GM12891 (cell line): ENCODE measurements around the gene DNPH1.

Experiments
- DNase-seq: peaks from one replicate; pipeline ENCODE4 v3.0.0; 2011; ENCODE audit warnings: low spot score; ENCODE audit not compliant: insufficient read length
- FAIRE-seq: peaks from 2 replicates; lab custom pipeline; 2011; peaks lifted over from hg19 to GRCh38; lab: Jason Lieb, UNC
- PAX5 ChIP-seq: IDR thresholded peaks from 2 replicates; pipeline ENCODE4 v1.6.1; 2011; ENCODE audit warnings: low read length, moderate library complexity, mild to moderate bottlenecking; ENCODE audit not compliant: insufficient read depth, severe bottlenecking
- POLR2A ChIP-seq: IDR thresholded peaks from 2 replicates; pipeline ENCODE4 v1.6.1; 2011; ENCODE audit warnings: low read depth, low read length, control low read depth
- POLR2AphosphoS5 ChIP-seq: IDR thresholded peaks from 2 replicates; pipeline ENCODE4 v1.6.1; 2011; ENCODE audit warnings: low read depth, low read length, control low read depth
- POU2F2 ChIP-seq: IDR thresholded peaks from 2 replicates; pipeline ENCODE4 v1.6.1; 2011; ENCODE audit warnings: low read depth, mild to moderate bottlenecking, control low read depth, low read length, moderate library complexity
- SPI1 ChIP-seq: IDR thresholded peaks from 2 replicates; pipeline ENCODE4 v1.6.1; 2011; ENCODE audit warnings: low read depth, low read length, control low read depth
- TAF1 ChIP-seq: IDR thresholded peaks from 2 replicates; pipeline ENCODE4 v1.6.1; 2011; ENCODE audit warnings: low read depth, low read length, control low read depth

The DNPH1 gene

DNA sequence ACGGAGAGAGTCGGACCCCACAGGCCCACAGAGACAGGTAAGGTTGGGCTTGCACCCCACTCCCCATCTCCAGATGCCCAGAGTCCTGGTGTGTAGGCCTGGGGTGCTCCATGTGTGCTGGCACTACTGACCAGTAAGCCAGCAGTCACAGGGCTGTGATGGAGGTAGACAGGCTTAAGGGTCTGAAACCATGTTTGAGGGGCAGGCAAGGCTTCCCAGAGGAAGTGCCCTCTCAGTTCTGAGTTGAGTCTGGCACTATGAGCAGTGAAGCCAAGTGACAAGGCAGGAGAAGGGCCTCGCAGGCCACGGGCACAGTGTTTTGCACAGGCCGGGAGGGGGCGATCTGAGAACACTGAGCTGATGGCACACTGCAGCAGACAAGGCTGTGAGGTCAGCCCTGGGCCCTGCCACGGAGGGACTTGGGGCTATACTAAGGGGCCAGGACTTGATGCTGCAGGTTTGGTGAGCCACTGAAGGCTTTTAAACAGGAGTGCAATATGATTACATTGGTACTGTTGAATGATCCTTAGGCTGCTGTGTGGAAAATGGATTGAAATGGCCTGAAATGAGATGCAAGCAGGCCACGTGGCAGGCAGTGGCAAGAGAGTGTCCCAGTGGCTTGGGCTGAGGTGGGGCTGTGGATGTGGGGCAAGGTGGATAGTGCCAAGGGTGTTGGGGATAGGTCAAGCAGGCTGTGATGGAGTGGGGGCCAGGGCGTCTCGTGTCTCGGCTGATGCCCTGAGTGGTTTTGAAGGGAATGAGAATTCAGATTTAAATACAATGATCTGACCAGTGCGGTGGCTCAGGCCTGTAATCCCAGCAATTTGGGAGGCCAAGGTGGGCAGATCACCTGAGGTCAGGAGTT, 34.3 kb upstream of the DNPH1 start:
- FAIRE-seq (peak; percentile 98), DNase-seq (peak; percentile 93)
- no peak for TF ChIP-seq SPI1
- TF ChIP-seq TAF1, result no peak
- no peak for TF ChIP-seq POU2F2
- no peak for TF ChIP-seq POLR2A
- TF ChIP-seq POLR2AphosphoS5, result no peak
- TF ChIP-seq PAX5, result no peak

DNA sequence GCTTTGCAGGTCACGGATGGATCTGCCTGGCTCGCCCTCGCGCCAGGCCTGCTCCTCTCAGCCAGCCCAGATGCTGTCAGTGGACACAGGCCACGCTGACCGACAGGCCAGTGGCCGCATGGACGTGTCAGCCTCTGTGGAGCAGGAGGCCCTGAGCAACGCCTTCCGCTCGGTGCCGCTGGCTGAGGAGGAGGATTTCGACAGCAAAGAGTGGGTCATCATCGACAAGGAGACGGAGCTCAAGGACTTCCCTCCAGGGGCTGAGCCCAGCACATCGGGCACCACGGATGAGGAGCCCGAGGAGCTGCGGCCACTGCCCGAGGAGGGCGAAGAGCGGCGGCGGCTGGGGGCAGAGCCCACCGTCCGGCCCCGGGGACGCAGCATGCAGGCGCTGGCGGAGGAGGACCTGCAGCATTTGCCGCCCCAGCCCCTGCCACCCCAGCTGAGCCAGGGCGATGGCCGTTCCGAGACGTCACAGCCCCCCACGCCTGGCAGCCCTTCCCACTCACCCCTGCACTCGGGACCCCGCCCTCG, 33.6 kb upstream of the DNPH1 start:
- FAIRE-seq (no peak), DNase-seq (no peak)
- TF ChIP-seq SPI1, result no peak

DNA sequence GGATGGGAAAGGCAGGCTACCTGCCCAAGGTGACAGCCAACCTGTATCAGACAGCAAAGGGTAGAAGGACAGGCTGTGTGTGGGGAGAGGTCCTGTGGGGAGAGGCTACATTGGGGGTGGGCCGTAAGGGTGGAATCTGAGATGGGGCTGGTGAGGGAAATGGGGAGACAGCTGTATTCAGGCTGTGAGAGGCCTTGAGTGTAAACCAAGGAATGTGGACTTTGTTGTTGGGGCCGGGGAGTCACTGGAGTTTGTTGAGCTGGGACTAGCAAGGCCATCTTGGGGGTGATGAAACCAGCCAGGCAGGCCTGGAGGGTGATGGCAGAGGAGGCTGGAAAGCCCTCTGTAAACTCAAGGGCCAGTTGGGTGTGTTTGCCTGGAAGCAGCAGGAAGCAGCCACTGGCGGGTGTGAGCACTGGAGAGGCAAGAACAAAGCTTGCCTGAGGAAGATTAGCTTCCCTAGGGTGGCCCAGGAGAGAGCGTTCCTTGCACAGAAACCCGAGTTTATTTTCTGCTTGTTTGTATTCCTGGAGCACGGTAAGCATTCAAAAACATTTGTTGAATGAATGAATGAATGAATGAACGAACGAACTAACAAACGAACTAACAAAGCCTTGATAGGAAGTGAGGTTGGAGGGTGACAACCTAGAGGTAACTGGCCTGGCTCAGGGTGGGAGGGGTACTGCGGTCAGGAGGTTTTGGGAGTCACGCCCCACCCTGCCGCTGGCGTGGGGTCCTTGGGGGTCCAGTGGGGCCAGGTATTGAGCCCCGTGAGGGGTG, 32.9 kb upstream of the DNPH1 start:
- TF ChIP-seq POLR2A (no peak), POLR2AphosphoS5 (no peak), TAF1 (no peak), SPI1 (no peak), PAX5 (no peak), POU2F2 (no peak)
- FAIRE-seq (no peak), DNase-seq (no peak)

DNA sequence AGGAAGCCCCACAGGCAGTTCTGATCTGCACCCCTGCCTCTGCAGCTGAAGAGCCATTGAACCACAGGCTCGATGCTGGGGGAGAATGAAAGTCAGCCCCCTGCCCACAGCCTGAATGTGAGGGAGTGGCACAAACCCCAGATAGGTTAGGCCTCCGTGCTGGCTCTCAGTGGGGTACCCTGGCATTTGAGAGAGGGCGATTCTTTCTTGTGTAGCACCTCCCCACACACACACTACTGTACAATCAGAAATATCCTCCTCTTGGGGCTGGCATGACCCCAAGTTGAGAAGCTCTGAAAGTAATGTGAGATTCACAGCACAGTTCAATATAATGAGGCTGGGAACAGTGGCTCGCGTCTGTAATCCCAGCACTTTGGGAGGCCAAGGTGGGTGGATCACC, 31.9 kb upstream of the DNPH1 start:
- DNase-seq (no peak), FAIRE-seq (no peak)
- TF ChIP-seq SPI1, result no peak
- no peak for TF ChIP-seq TAF1
- no peak for TF ChIP-seq POLR2AphosphoS5
- no peak for TF ChIP-seq POU2F2
- no peak for TF ChIP-seq POLR2A
- no peak for TF ChIP-seq PAX5

DNA sequence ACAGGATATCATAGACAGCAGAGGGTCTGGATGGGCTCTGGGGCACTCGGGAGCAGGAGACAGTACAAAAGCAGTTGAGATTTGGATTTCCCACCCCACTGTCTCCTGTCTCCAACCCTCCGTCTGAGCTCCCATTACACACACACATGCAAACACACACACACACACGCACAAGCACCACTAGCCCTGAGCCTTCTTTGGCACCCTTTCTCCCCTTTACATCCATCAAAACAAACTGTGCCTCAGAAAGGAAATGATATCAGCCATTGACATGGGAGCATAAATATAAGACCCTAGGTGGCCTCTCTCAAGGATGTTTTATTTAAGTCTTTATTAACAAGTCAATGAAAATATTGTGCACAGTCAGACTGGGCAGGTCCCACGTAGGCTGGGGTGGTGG, 31.5 kb upstream of the DNPH1 start:
- TF ChIP-seq POLR2AphosphoS5 (no peak), SPI1 (no peak), PAX5 (no peak), POLR2A (no peak), TAF1 (no peak), POU2F2 (no peak)
- DNase-seq (no peak), FAIRE-seq (no peak)

DNA sequence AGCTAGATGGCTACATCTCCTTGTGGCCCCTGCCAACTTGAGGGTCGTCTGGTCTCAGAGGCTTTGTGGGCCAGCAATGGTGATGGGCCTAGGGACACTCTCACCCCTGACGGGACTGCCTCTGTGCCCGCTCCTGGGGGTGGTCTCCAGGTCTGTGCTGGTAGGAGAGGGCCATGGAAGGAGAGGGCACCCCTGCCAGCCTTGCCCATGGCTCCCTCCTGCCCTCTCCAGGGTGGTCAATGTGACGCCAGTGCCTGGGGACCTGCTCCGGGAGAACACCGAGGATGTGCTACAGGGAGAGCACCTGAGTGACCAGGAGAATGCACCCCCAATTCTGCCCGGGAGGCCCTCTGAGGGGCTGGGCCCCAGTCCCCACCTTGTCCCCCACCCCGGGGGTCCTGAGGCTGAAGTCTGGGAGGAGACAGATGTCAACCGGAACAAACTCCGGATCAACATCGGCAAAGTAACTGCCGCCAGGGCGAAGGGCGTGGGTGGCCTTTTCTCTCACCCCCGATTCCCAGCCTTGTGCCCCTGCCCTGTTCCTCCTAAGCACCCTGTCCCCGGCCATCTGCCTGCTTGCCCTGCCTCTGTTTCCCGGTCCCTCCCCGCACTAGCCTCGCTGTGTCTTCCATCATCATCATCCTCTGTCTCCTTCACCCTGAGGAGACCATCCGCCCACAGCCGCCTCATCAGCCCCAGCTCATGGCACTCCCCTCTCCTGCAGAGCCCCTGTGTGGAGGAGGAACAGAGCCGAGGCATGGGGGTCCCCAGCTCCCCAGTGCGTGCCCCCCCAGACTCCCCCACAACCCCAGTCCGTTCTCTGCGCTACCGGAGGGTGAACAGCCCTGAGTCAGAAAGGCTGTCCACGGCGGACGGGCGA, 29.8 kb upstream of the DNPH1 start:
- no peak for DNase-seq
- TF ChIP-seq POLR2AphosphoS5 (no peak), PAX5 (no peak), SPI1 (no peak), POLR2A (no peak), POU2F2 (no peak), TAF1 (no peak)
- FAIRE-seq, result no peak

DNA sequence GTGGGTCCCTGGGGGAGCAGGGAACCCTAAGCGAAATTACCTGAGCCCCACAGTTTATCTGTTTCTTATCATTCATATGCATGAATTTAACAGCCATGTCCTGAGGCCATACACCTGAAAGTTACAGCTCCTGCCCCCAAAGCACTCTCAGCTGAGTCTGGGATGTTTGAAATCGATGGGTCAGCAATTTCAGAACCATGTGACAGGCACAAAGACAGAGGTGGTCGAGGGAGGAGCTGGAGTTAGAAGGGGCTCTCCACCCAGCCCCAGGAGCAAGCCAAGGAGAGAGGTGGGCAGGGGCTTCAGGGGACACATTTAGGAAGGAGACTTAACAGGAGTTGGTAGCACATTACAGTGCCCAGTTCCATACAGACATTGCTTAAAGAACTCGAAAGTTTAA, 28.9 kb upstream of the DNPH1 start:
- TF ChIP-seq SPI1 (no peak), PAX5 (no peak), POLR2AphosphoS5 (no peak), POLR2A (no peak), POU2F2 (no peak), TAF1 (no peak)
- DNase-seq (no peak), FAIRE-seq (no peak)

DNA sequence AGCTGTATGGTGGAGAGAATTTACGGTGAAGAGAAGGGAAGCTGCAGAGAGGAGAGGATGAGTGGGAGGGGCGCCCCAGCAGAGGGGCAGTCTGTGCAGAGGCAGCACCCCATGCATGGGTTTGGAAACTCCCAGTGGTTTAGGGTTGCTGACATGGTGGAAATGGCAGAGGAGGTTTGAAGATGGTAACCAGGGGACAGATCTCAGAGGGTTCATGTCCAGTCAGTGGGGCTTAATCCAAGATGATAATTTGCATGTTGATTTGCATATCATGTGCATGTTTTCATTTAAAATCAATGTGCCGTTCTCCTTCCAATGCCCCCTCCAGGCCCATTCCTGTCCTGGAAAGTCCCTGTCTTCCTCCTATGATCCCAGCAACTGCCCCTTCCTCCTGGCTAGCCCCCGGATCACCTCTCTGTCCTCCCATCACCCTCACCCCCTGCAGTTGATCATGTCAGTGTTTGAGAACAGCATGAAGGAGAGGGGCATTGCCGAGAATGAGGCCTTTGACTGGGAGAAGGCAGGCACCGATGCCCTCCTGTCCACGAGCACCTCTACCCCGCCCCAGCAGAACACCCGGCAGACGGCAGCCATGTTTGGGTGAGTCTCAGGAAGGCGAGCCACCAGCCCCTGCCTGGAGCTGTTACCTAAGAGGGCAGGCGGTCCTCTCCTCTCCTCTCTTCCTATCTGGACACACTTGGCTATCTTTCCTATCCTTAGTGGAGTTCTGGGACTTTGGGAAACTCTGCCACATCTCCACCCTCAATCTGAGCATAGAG, 28.3 kb upstream of the DNPH1 start:
- FAIRE-seq, result peak; percentile 72
- peak; percentile 29; the same call in 1 of the 2 replicates for TF ChIP-seq POU2F2
- TF ChIP-seq POLR2A, result no peak
- DNase-seq, result no peak
